GM21723 (cell line): ENCODE data around the gene MXD3.
"Not testable (repeated sequence)": the region's sequence is repeated elsewhere in the genome, so short reads cannot be mapped to it uniquely, and the experiment has no call there.

Experiments
- ATAC-seq: cut with Tn5 transposase; IDR thresholded peaks from one replicate; pipeline ENCODE4 v1.9.1; 2021; ENCODE audit warnings: mild to moderate bottlenecking, moderate library complexity; ENCODE audit not compliant: unreplicated experiment

Gene MXD3

GRCh38 chr5:177270653-177271052, 41.0 kb downstream of the MXD3 start:
- ATAC-seq: no peak

- no peak for ATAC-seq
Measured at GRCh38 chr5:177269976-177270375, 41.7 kb downstream of the MXD3 start.

GRCh38 chr5:177269232-177269895, 42.3 kb downstream of the MXD3 start:
- ATAC-seq: no peak

- ATAC-seq: no peak
Measured at GRCh38 chr5:177265395-177265794, 46.3 kb downstream of the MXD3 start.

GRCh38 chr5:177264178-177264577, 47.5 kb downstream of the MXD3 start:
- ATAC-seq: no peak

- no peak for ATAC-seq
Measured at GRCh38 chr5:177261510-177261909, 50.2 kb downstream of the MXD3 start.

- ATAC-seq: no peak
Measured at GRCh38 chr5:177260961-177261360, 50.7 kb downstream of the MXD3 start.

- ATAC-seq: not testable (repeated sequence)
Measured at GRCh38 chr5:177258711-177259110, 53.0 kb downstream of the MXD3 start.
